T-helper 2 cell (primary cell): ENCODE measurements around the gene BRWD1.
"Not testable (repeated sequence)": the region's sequence is repeated elsewhere in the genome, so short reads cannot be mapped to it uniquely, and the experiment has no call there.

ENCODE experiments used
- DNase-seq, 5 experiments: peaks; one replicate each; pipeline versions ENCODE4 v3.0.0 to v3.0.0-alpha.2; 2012 to 2022

BRWD1 gene

DNA sequence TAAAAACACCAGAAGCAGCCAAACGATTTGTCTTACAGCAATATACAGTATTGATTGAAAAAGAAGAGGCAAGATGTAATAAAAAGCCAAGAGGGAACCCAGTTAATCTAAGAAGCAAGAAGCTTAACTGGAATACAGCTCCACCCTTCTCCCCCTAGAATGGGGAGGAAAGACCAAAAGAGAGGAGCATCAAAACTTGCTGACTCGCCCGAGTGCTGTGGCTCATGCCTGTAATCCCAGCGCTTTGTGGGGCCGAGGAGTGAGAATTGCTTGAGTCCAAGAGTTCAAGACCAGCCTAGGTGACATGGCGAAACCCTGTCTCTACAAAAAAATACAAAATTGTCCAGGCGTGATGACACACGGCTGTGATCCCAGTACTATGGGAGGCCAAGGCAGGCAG is 32.2 kb downstream of the BRWD1 start:
- DNase-seq, result no peak

DNA sequence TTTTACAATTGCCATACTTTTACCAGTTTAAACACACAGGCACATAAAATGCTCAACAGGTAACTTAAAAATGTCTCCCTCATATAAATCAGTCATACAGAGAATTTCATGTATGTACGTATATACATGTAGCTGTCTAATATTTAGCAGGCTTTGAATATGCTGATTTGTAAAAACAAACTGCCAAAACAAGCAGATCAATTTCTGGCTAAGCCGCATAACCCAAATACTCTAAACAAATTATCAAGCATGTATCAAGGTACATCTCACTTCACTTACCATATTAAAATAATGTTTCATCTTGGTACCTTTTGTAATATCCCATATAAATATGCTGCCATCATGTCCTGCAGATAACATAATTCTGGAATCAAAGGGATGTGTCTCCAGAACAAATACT is 43.8 kb downstream of the BRWD1 start:
- DNase-seq, result no peak

DNA sequence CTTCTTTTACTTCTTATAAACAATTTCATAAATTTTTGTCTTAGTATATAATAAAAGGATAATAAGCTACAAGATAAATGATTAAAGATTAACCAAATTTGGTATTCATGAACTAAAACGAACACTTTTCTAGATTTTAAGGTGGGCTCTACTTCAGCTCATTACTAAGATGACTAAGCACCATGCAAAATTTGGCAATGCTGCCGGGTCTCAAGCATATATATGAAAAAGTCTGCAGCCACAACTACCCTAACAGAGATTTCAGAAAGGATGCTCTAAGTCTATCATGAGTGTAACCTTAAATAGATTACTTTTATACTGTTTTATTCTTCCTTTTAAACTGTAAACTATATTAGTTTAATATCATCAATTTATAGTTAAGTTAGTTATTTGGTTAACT is 47.8 kb downstream of the BRWD1 start:
- peak in 1 of 5 experiments; percentile 1 for DNase-seq

DNA sequence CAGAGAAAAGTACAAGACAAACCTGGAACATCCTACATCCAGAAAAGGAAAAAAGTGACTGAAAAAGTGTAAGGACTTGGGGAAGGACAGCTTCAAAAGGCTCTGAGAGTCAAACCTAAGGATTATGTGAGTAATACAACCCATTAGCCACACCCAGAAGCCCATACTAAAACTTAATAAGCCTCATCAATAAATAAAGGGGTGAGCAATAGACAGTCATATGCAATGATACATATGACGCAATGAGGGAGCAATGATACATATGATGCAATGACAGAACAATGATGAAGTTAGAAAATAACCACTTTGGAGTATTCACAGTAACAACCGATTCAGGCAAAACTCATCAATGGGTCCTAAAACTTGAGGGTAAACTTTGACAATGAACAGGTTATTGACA is 50.1 kb downstream of the BRWD1 start:
- no peak for DNase-seq

DNA sequence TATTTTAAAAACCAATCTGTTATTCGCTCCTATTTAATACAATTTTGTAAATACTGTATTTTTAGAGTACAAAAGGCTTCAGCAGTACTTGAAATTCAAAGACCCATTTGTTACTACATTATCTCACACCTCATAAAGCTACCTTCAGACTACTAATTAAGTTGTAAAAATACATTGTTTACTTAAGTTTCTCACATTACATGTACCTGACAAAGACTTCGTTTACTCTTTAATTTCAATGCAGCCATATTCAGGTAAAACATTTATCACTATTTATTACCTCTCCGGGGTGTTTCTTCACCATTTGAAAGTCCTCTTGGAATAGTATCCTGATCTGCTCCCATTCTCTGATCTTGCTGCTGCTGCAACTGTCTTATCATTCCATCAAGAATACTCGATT is 55.2 kb downstream of the BRWD1 start:
- no peak for DNase-seq

DNA sequence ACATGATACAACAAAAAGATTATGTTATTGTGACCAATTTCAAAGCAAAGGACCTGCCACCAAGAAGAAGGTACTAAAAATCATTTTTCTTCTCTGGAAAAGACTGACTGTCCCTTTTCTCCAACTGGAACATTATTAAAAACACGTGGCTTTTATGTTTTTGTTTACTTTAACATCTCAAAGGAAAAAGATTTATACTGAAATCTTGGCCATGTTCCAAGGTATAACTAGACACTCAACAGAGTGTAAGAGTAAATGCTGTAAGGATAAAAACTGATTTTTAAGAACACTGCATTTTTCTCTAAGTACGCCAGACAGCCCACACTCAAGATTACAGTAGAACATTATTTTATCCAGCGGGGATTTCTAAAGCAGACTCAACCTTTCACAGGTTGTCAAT is 62.1 kb downstream of the BRWD1 start:
- no peak for DNase-seq

DNA sequence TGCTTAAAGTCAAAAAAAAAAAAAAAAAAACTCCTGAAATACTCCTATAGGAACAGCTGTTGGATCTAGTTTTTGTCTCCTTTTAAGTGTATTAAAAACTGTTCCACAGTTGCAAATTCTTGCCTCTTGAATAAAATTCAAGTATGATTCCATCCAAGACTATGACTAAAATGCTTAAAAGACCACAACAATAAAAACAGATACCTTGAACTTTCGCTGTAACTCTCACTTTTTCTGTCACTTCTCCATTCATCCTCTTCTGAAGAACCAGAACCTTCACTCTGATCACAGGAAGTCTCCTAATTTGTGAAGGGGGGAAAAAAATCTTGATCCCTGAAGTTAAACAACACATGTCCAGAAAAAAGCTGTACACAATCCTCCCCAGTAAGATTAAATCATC is 75.2 kb downstream of the BRWD1 start:
- no peak for DNase-seq

DNA sequence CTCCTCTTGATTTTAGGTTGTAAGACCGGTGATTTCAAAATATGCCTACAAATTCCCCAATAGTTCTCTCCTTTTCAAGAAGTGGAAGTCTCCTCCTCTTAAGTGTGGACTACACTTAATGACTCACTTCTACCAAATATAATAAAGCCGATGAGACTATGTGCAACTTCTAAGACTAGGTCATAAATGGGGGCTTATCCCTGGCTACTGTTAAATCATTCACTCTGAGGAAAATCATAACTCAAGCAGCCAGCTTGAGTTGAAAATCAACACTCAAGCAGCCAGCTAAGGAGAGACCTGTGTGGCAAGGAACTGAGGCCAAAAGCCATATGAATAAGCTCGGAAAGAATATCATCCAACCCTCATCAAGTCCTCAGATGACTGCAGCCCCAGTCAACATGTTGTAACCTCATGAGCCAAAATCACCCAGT is 80.6 kb downstream of the BRWD1 start:
- no peak for DNase-seq

DNA sequence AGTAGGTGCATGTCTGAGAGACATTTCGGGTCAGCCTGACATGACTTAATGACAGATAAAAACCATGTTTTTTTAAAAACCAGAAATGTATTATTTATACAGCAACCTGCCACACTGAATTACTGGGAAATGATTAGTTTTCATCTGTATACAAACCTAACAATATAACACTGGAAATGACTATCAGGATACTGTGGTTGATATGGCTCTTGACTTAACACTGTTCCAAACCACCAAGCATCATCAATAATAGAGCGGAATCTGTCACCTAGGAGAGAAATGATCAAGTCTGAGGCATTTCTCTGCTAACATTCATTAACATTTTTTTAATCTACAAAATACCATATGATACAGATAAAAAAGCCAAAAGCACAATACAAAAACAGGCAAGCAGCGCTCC is 88.5 kb downstream of the BRWD1 start:
- DNase-seq, result peak in 1 of 5 experiments; percentile 31

DNA sequence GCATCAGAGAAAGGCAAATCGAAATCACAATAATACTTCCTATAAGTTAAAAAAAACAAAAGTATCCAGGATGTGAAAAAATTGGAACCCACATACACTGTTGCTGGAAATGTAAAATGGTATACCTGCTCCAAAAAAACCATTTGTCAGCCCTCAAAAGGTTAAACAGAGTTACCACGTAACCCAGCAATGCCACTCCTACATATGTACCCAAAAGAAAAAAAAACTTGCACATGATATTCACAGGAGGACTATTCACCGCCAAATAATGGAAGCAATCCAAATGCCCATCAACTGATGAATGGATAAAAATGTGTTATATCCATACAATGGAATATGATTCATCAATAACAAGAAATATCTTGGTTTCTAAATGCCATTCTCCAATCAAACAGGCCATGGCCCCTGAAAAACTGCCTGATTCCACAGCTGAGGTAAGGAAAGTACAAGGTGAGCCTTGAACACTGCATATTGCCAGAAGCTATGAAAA is 91.4 kb downstream of the BRWD1 start:
- no peak for DNase-seq

DNA sequence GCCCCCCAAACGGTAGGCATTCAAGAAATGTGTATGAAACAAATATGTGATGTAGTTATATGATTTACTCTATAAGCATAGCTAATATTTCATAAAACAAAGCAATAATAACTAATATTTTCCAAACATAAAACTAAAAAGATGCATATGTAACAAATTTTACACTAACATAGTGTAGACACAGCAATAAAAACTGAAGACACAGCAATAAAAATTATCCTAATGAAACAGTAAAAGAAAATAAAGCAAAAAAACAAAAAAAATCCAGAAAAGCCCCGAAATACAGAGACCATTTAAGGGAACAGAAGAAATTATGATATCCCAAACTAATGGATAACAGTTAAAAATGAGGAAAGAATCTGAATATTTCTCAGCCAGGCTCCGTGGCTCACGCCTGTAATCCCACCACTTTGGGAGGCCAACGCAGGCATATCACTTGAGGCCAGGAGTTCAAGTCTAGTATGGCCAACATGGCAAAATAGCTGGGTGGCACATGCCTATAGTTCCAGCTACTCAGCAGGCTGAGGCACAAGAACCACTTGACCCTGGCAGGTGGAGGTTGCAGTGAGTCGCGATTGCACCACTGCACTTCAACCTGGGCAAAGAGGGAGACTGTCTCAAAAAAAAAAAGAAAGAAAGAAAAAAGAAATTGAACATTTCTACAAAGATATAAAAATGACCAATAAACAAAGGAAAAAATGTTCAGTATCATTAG is 92.0 kb downstream of the BRWD1 start:
- DNase-seq, result no peak

DNA sequence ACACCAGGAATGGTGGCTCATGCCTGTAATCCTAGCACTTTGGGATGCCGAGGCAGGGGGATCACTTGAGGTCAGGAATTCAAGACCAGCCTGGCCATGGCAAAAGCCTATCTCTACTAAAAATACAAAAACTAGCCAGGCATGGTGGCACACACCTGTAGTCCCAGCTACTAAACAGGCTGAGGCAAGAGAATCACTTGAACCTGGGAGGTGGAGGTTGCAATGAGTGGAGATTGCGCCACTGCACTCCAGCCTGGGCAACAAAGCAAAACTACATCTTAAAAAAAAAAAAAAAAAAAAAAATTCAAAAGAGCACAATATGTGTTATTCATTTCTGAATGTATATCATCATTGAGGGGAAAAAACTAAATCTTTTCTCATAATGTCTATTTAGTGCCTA is 92.6 kb downstream of the BRWD1 start:
- not testable (repeated sequence) for DNase-seq

DNA sequence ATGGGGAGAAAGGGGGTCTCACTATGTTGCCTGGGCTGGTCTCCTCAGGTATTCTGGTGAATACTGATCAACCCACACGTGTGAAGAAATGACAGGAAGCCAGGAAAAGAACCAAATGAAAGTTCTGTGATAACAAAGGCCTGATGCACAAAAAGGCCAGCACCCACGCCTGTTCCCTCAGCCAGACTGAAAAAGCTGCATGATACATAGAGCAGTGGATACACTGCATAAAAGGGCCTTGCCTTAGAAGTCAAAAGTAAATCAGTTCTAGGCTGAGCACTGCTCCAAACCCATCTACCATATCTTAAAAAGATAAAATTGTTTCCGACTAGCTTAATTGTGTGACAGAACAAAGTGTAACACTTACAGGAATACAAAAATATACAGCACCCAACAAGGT is 93.3 kb downstream of the BRWD1 start:
- DNase-seq, result no peak

DNA sequence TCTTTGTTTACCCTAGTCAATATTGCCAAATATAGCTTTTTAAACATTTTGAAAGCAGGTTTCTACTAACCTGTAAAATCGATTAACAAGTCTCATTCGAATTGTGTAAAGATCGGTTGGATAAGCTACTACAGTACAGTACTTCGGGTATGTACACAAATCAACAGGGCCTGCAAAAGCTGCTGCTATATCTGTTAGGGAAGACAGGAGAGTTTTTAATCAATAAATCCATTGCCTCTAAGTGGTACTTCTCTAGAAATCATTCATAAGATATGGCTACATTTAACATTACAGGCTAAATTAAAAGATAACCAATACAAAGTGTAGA is 95.4 kb downstream of the BRWD1 start:
- no peak for DNase-seq

DNA sequence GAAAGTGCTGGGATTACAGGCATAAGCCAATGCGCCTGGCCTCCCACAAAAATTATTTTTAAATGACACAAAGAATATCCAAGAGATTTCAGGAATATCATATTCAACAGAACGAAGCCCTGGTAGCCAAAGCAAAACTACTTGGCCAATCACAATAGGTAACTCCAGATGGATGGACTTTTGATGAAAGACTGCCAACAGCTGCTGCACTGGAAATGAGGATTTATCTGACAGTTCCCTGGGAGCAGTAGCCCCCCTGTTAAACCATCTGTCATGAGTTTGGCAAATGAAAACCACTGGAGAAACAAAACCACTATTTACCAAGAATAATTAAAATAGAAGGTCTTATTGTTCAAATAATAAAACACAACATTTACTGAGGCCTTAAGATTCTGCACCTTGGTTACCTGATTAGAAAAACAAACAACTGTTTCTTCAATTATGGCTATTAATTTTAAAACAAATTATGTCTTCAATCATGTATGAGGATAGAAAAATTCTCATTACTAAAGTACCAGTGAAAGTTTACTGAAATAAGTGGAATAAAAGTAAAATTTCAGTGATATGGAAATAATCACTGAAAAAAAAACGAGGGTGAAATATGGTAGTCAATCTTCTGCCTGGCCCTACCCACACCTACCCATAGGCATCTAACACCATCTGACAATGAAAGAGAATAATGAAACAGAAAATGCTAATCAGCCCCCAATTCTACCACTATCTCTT is 95.9 kb downstream of the BRWD1 start:
- DNase-seq, result peak in 1 of 5 experiments; percentile 18

DNA sequence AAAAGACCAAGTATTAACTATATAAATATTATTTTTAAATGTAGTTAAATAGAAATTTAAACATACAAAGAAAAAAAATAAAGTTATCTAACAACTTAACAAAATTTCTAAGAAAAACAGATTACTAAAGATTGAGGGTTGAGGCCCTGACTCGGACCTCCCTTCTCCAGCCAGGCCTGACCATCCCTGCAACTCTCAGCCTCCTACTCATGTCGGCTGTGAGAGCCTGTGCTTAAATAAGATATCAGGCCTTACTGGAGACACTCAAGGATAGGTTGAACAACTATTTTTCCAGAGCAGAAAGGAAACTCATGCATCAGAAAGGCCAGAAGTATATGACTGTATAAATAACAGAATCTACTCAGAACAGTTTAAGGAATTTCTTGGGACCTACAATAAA is 97.1 kb downstream of the BRWD1 start:
- DNase-seq, result no peak

DNA sequence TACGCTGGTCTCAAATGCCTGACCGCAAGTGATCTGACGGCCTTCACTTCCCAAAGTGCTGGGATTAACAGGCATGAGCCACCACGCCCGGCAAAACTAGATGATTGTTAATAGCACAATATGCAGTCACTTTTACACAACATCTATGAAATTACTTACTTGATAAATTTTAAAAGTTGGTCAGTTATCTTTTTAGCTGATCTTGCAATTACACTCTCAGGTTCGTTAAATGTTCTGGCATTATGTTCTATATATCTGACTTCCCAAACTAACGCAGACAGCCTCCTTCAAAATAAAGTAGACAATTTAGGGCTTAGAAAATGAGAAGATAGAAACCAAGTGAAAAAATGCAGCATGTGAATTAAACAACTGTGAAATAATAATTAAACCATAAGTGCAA is 98.4 kb downstream of the BRWD1 start:
- DNase-seq, result no peak

DNA sequence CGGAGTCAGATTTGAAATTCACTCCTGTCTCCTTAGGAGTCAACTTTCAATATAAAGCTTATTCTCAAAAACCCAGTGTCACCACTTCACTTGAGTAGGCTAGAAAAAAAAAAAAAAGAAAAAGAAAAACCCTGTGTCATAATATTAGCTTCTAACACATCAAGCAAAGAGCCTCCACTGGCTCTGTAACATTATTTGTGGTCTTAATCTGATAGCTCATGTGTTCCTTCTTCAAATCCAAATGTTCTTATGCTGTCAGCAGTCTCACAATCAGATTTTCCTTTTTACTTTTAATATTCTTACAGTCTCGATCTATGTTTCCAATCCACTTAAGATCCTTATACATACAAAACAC is 104.1 kb downstream of the BRWD1 start:
- DNase-seq, result no peak

DNA sequence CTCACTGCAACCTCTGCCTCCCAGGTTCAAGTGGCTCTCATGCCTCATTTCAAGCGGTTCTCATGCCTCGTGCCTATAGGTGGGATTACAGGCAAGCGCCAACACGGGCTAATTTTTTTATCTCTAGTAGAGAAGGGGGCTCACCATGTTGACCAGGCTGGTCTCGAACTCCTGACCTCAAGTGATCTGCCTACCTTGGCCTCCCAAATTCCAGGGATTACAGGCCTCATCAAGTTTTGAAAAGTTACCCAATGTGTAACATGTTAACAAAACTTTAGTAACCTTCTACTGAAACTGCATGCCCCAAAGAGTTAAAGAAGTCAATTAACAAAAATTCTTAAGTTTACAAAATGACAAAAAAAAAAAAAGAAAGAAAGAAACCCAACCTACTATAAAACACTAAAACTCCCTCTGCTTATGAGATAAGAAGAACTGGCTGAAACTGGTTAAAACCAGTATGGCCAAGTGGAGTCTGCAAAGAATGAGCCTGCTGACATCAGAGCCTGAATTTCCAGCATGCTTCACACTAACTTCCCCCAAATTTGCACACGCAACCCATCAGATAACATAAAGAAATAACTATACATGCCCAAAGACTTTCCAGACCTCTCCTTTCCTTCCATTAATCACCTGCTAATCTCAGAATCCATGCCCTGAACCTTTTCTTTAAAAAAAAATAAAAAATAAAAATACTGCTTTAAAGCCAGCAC is 104.7 kb downstream of the BRWD1 start:
- DNase-seq, result peak in 1 of 5 experiments; percentile 35

DNA sequence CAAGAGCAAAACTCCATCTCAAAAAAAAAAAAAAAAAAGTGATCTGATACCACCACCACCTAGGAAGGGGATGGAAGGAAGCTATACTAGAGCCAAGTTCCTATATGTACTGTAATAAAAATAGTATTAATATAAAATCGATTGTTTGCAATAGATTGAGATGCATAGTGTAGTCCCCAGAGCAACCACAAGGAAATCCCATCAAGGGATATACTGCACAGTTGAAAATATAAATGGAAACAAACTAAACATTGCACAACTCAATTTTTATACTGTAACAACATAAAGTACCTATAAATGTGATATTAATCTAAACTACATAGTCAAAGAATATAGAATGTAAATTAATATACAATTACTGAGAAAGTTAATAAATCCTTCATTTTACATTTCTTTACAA is 109.3 kb downstream of the BRWD1 start:
- no peak for DNase-seq

DNA sequence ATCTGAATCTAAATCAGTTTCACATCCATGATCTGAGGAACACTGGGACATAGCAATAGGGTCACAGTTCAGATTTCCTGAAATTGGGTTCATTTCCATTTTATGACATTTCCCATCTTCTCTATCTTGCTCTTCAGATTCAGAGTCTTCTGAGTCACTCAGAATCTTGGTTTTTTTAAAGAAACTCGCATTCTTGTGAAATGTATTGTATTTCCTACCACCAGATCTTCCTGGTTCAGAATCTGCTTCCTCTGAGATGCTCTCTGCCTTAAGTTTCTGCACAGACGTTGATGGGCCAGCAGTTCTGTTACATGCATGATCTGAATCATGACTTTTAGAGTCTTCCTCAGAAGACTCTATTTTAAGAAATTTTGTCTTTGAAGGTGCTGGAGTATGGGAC is 114.6 kb downstream of the BRWD1 start:
- DNase-seq, result no peak

DNA sequence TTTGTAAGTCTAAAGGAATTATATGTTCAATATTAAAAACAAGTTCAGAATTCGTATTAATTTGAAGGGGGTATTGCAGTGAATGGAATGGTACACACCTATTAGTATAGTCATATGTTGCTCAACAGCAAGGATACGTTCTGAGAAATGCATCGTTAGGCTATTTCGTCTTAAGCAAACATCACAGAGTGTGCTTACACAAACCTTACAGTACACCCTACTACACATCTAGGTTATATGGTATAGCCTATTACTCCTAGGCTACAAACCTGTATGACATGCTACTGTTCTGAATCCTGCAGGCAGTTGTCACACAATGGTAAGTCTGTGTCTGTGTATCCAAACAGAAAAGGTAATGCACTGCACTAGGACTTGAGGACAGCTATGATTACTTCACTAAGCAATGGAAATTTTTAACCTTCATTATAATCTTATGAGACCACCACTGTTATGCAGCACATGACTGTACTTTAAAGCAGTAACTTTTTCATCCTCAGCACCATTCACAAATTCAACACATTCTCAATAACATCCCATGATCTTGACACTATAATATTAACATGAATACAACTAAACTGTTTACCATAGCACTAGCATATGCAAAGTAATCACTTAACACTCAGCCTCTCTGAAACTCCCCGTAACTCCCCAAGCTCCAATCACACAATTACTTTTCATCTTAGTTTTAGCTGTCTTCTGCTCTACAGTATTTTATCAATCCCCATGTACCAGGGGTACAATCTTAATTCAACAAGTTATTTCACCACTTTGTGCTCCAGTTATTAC is 115.8 kb downstream of the BRWD1 start:
- no peak for DNase-seq

DNA sequence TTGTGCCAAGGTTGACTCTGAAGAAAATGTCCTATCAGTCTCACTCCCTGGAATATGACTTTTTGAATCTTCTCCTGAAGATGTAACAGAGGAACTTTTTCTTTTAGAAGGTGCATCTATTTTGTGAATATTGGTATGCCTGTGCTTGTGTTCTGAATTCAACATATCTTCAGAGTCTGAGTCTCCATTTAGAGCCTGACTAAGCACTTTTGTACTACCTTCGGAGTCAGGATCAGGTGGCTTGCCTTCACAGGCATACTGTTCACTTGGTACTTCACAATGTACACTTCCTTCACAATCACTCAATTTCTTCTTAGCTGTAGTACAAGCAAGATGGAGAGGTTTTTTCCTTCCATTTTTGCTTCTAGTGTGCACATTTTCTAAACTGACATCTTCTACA is 116.6 kb downstream of the BRWD1 start:
- DNase-seq, result no peak
